ENCODE results near the gene NSMCE1.

DNA sequence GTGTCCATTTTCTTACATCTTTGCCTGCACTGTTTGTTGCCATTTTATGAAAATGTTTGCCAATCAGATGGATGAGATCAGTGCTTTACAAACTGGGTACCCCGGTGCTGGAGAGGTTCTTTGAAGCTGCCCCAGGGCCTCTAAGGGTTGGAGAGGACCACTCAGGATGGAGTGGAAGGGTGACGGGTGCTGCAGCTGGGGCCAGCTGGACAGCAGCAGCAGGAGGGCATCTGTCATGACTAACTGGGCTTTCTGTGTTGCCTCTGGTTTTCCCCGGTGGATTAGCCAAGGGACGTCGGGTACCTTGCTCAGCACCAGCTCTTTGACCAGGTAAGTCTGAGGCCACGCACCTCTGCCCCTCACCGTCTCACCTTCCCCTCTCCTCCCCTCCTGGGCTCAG, 52.9 kb downstream of the NSMCE1 start:
- TF ChIP-seq POLR2A (IDR thresholded peaks at IDR 0.05; ENCODE audit: low read length) (no peak), GATA1 (IDR thresholded peaks at IDR 0.05; ENCODE audit: low read depth, low read length) (no peak)
